Small intestine (tissue), 7 donors: Measurements from ENCODE around the gene NANOG. TPM values are rescaled to one million over a fixed set of nuclear protein-coding genes. Genes with fewer than 3 reads are reported as not detected.
"Not testable (repeated sequence)": the region's sequence is repeated elsewhere in the genome, so short reads cannot be mapped to it uniquely, and the experiment has no call there.

ENCODE experiments used
- DNase-seq, 2 donors: peaks; one replicate each; pipeline versions ENCODE4 v3.0.0 to v3.0.0-alpha.2; 2013
- FAIRE-seq: peaks from 2 replicates; lab custom pipeline; 2012; peaks lifted over from hg19 to GRCh38; lab: Jason Lieb, UNC
- H3K27ac ChIP-seq, 3 donors: one replicate each; pipeline ENCODE4 v1.5.1; 2013; ENCODE audit warnings: low read length in 2 of 3, mild to moderate bottlenecking in 2 of 3, control low read depth in 1 of 3, inconsistent platforms in 1 of 3, low read depth in 1 of 3, moderate library complexity in 1 of 3
- H3K27me3 ChIP-seq, 3 donors: one replicate each; pipeline ENCODE4 v1.6.1; 2013; ENCODE audit warnings: low read length in 3 of 3, inconsistent platforms in 1 of 3; ENCODE audit not compliant: control insufficient read depth in 3 of 3, insufficient read depth in 3 of 3
- H3K36me3 ChIP-seq, 3 donors: one replicate each; pipeline ENCODE4 v1.6.1; 2013; ENCODE audit warnings: low read length in 3 of 3, inconsistent platforms in 1 of 3, low read depth in 1 of 3, mild to moderate bottlenecking in 1 of 3, moderate library complexity in 1 of 3; ENCODE audit not compliant: control insufficient read depth in 3 of 3, insufficient read depth in 2 of 3
- H3K4me1 ChIP-seq, 3 donors: one replicate each; pipeline ENCODE4 v1.6.1; 2013; ENCODE audit warnings: low read length in 2 of 3, inconsistent platforms in 1 of 3, low read depth in 1 of 3, mild to moderate bottlenecking in 1 of 3, moderate library complexity in 1 of 3; ENCODE audit not compliant: control insufficient read depth in 3 of 3, insufficient read depth in 2 of 3
- H3K4me3 ChIP-seq, 3 donors: one replicate each; pipeline ENCODE4 v1.5.1; 2013; ENCODE audit warnings: low read length in 3 of 3, control low read depth in 1 of 3, inconsistent platforms in 1 of 3, low read depth in 1 of 3, mild to moderate bottlenecking in 1 of 3, moderate library complexity in 1 of 3
- H3K9me3 ChIP-seq, 2 donors: one replicate each; pipeline ENCODE4 v1.6.1; 2013; ENCODE audit warnings: low read depth in 1 of 2, low read length in 1 of 2; ENCODE audit not compliant: control insufficient read depth in 2 of 2, insufficient read depth in 1 of 2
- WGBS, 3 donors: extraction: QIAGEN DNeasy Blood & Tissue Kit; methylation state at CpG; one replicate each; pipeline ENCODE4 v1.1.7; 2013; 5-methylcytosine and 5-hydroxymethylcytosine counted together
- polyA plus RNA-seq, 4 donors: library from polyadenylated mRNA; stranded (reverse) in 3 of 4; unstranded in 1 of 4; fragments of 200-250 nt in 3 of 4; fragments of 120-200 nt in 1 of 4; gene quantifications; one replicate each; pipeline versions ENCODE4 v1.2.1 to v1.2.3, GENCODE V29; 2013
- donor health status: healthy with polysubstance abuse.
- donor health status: control.
- donor health status: control.
- donor health status: Bipolar disorder and iron deficiency.
- donor health status: healthy.

NANOG gene
- polyA plus RNA-seq, 4 donors, result 0.19 TPM; not detected in 3

DNA sequence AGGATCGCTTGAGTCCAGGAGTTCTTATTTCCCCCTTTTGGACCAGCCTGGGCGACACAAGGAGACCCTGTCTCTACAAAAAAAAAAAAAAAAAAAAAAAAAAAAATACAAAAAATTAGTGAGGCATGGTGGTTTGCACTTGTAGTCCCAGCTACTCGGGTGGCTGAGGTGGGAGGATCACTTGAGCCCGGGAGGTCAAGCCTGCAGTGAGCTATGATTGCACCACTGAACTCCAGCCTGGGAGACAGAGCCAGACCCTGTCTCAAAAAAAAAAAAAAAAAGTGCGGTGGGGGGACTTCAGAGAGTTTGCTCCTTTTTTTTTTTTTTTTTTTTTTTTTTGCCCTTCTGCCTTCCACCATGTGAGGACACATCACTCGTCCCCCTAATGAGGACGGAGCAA, 50.6 kb downstream of the NANOG start:
- DNase-seq, H3K36me3 ChIP-seq, H3K27ac ChIP-seq, H3K27me3 ChIP-seq, H3K4me1 ChIP-seq, FAIRE-seq, H3K4me3 ChIP-seq, H3K9me3 ChIP-seq: not testable (repeated sequence)
- WGBS, 3 donors, result 84 to 91% (median 89%) methylated on average over 6 to 7 of the region's 7 CpGs

GRCh38 chr12:7842444-7842843, 53.2 kb downstream of the NANOG start:
- not testable (repeated sequence) for H3K27me3 ChIP-seq, H3K9me3 ChIP-seq, H3K4me3 ChIP-seq, H3K36me3 ChIP-seq, DNase-seq, H3K4me1 ChIP-seq, H3K27ac ChIP-seq, FAIRE-seq
- 91 to 94% (median 93%) methylated on average over 9 of the region's 9 CpGs for WGBS, 3 donors

GRCh38 chr12:7843149-7843548, 53.9 kb downstream of the NANOG start:
- DNase-seq, H3K27me3 ChIP-seq, H3K4me3 ChIP-seq, H3K4me1 ChIP-seq, H3K36me3 ChIP-seq, H3K27ac ChIP-seq, FAIRE-seq, H3K9me3 ChIP-seq: not testable (repeated sequence)
- WGBS, 3 donors, result 64 to 78% (median 71%) methylated on average over 5 of the region's 8 CpGs

GRCh38 chr12:7843583-7843982, 54.4 kb downstream of the NANOG start:
- not testable (repeated sequence) for H3K4me3 ChIP-seq, DNase-seq, FAIRE-seq, H3K9me3 ChIP-seq, H3K36me3 ChIP-seq, H3K4me1 ChIP-seq, H3K27ac ChIP-seq, H3K27me3 ChIP-seq
- 10 to 50% (median 36%) methylated on average over 3 of the region's 9 CpGs for WGBS, 3 donors

DNA sequence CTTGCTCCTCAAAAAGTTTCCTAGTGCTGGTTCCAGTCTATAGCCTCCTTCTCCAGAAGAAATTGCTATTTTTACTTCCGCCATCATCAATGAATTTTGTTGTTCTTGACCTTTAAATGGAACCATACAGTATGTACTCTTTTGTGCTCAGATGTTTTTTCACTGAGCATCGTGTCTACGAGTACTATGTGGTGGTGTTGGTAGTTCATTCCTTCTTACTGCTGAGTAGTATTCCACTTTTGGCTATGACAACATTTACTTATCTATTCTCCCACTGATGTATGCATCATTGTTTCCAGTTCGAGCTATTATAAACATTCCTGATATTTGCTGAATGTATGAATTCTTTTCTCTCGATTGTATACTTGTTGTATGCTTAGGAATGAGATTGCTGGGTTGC, 54.9 kb downstream of the NANOG start:
- Histone ChIP-seq H3K36me3 (no peaks in the 10 kb centered on the region), H3K4me3 (no peak overlapping the region), H3K9me3 (no peaks in the 10 kb centered on the region), H3K27ac (no peak overlapping the region), H3K4me1 (no peaks in the 10 kb centered on the region), H3K27me3 (peaks cover 0 to 2% (median 0%) of the 10 kb centered on the region in 3 donors)
- WGBS, 3 donors, result 56 to 84% (median 80%) methylated on average over 5 of the region's 5 CpGs
- DNase-seq (no peak), FAIRE-seq (no peak)

- not testable (repeated sequence) for FAIRE-seq, H3K4me3 ChIP-seq, H3K27ac ChIP-seq, H3K36me3 ChIP-seq, H3K4me1 ChIP-seq, H3K9me3 ChIP-seq, DNase-seq, H3K27me3 ChIP-seq
- 43 to 64% (median 57%) methylated on average over 2 of the region's 4 CpGs for WGBS, 3 donors
Observed at GRCh38 chr12:7847226-7848097, 58.3 kb downstream of the NANOG start.

GRCh38 chr12:7848098-7848422, 58.9 kb downstream of the NANOG start:
- not testable (repeated sequence) for H3K4me1 ChIP-seq, DNase-seq, H3K27ac ChIP-seq, FAIRE-seq, H3K9me3 ChIP-seq, H3K36me3 ChIP-seq, H3K27me3 ChIP-seq, H3K4me3 ChIP-seq
- 0 to 18% (median 8%) methylated on average over 2 of the region's 2 CpGs for WGBS, 3 donors
